DMS153 (cell line): ENCODE measurements around the gene RIPK4.
A peak's percentile ranks its signal among the peaks of the same experiment; 100 is the strongest.

ENCODE experiments used
- DNase-seq: peaks from one replicate; lab custom pipeline; 2025; lab: John Stamatoyannopoulos, UW

The RIPK4 gene

GRCh38 chr21:41766883-41767605, at the start of gene RIPK4:
TSS of gene RIPK4 (minus strand) at chr21:41767052. CDS start at chr21:41767041, 11 bp downstream.
- DNase-seq: peak; percentile 71

GRCh38 chr21:41815652-41816582, 49.1 kb upstream of the RIPK4 start:
- no peak for DNase-seq

- no peak for DNase-seq
These were observed 46.4 kb upstream of the RIPK4 start for GRCh38 chr21:41813226-41813625.

GRCh38 chr21:41812679-41813078, 45.8 kb upstream of the RIPK4 start:
- DNase-seq: no peak

- DNase-seq: no peak
These were observed 43.7 kb upstream of the RIPK4 start for GRCh38 chr21:41810597-41810932.

- no peak for DNase-seq
These were observed 43.2 kb upstream of the RIPK4 start for GRCh38 chr21:41809891-41810596.

GRCh38 chr21:41808846-41809245, 42.0 kb upstream of the RIPK4 start:
- no peak for DNase-seq

- no peak for DNase-seq
These were observed 41.2 kb upstream of the RIPK4 start for GRCh38 chr21:41808094-41808493.

- no peak for DNase-seq
These were observed 39.9 kb upstream of the RIPK4 start for GRCh38 chr21:41806773-41807172.

- DNase-seq: no peak
These were observed 38.8 kb upstream of the RIPK4 start for GRCh38 chr21:41805643-41806042.

- DNase-seq: no peak
These were observed 38.2 kb upstream of the RIPK4 start for GRCh38 chr21:41805038-41805437.

GRCh38 chr21:41804381-41804780, 37.5 kb upstream of the RIPK4 start:
- DNase-seq: no peak

- DNase-seq: no peak
These were observed 36.5 kb upstream of the RIPK4 start for GRCh38 chr21:41803316-41803715.

- no peak for DNase-seq
These were observed 35.8 kb upstream of the RIPK4 start for GRCh38 chr21:41802684-41803083.

GRCh38 chr21:41802198-41802584, 35.3 kb upstream of the RIPK4 start:
- DNase-seq: no peak

GRCh38 chr21:41801321-41802197, 34.7 kb upstream of the RIPK4 start:
- no peak for DNase-seq

- no peak for DNase-seq
These were observed 33.8 kb upstream of the RIPK4 start for GRCh38 chr21:41800425-41801320.

- no peak for DNase-seq
These were observed 32.9 kb upstream of the RIPK4 start for GRCh38 chr21:41799763-41800162.

- DNase-seq: no peak
These were observed 31.5 kb upstream of the RIPK4 start for GRCh38 chr21:41798326-41798725.

GRCh38 chr21:41796476-41797080, 29.7 kb upstream of the RIPK4 start:
- no peak for DNase-seq
